ENCODE results near the gene STK32B.
"Not testable (repeated sequence)": the region's sequence is repeated elsewhere in the genome, so short reads cannot be mapped to it uniquely, and the experiment has no call there.

STK32B gene

GRCh38 chr4:5280069-5280468 lies 228.8 kb downstream of the STK32B start:
- DNase-seq = not testable (repeated sequence)

GRCh38 chr4:5280828-5281227 lies 229.5 kb downstream of the STK32B start:
- no peak for DNase-seq

GRCh38 chr4:5283837-5284236 lies 232.6 kb downstream of the STK32B start:
- DNase-seq = no peak

GRCh38 chr4:5284517-5284916 lies 233.2 kb downstream of the STK32B start:
- no peak for DNase-seq

- peak; percentile 2 for DNase-seq
Observed at GRCh38 chr4:5292101-5292500, 240.8 kb downstream of the STK32B start.

GRCh38 chr4:5298000-5298787 lies 246.9 kb downstream of the STK32B start:
- not testable (repeated sequence) for DNase-seq

GRCh38 chr4:5300283-5300682 lies 249.0 kb downstream of the STK32B start:
- DNase-seq = no peak

GRCh38 chr4:5307928-5308327 lies 256.6 kb downstream of the STK32B start:
- no peak for DNase-seq

GRCh38 chr4:5322321-5322720 lies 271.0 kb downstream of the STK32B start:
- no peak for DNase-seq

GRCh38 chr4:5330339-5330989 lies 279.2 kb downstream of the STK32B start:
- DNase-seq = no peak

- DNase-seq = no peak
Observed at GRCh38 chr4:5337731-5338130, 286.5 kb downstream of the STK32B start.

GRCh38 chr4:5338531-5338930 lies 287.3 kb downstream of the STK32B start:
- DNase-seq = no peak

- DNase-seq = no peak
Observed at GRCh38 chr4:5340991-5341451, 289.7 kb downstream of the STK32B start.

GRCh38 chr4:5341526-5341925 lies 290.2 kb downstream of the STK32B start:
- no peak for DNase-seq

GRCh38 chr4:5355846-5356245 lies 304.6 kb downstream of the STK32B start:
- no peak for DNase-seq

- DNase-seq = no peak
Observed at GRCh38 chr4:5357870-5358269, 306.6 kb downstream of the STK32B start.

GRCh38 chr4:5361968-5362367 lies 310.7 kb downstream of the STK32B start:
- DNase-seq = no peak

GRCh38 chr4:5364406-5364805 lies 313.1 kb downstream of the STK32B start:
- DNase-seq = no peak

GRCh38 chr4:5365071-5366008 lies 314.1 kb downstream of the STK32B start:
- peak; percentile 16 for DNase-seq

- no peak for DNase-seq
Observed at GRCh38 chr4:5366009-5366386, 314.7 kb downstream of the STK32B start.

- DNase-seq = no peak
Observed at GRCh38 chr4:5366421-5366820, 315.1 kb downstream of the STK32B start.

- no peak for DNase-seq
Observed at GRCh38 chr4:5368426-5368825, 317.1 kb downstream of the STK32B start.

GRCh38 chr4:5370286-5370685 lies 319.0 kb downstream of the STK32B start:
- DNase-seq = no peak

Measured in DMS79 treated with DMSO at 0.1 percent for 48 hours (cell line).